ENCODE data around the gene SORBS1.

GRCh38 chr10:95306318-95306650 is 254.9 kb downstream of the SORBS1 start:
- TF ChIP-seq CTCF (IDR thresholded peaks at IDR 0.05) (no peak), POLR2A (IDR thresholded peaks at IDR 0.05) (no peak)
